ENCODE results near the gene KRTAP6-3. TPM values are rescaled to one million over a fixed set of nuclear protein-coding genes. Genes with fewer than 3 reads are reported as not detected.

The KRTAP6-3 gene, protein sequence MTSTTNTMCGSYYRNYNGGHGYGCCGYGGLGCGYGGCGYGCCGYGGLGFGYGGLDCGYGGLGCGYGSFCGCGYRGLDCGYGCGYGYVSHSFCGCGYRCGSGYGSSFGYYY
- polyA plus RNA-seq (2013, experiment 1 of 4): not detected
- not detected for polyA plus RNA-seq (2013, experiment 2 of 4)
- not detected for polyA plus RNA-seq (2013, experiment 3 of 4)
- polyA plus RNA-seq (2013, experiment 4 of 4): not detected

GRCh38 chr21:30592140-30592539 is at the start of gene KRTAP6-3:
KRTAP6-3 (plus strand) TSS chr21:30592440; CDS start chr21:30592446, 6 bp downstream.
- no peaks in the 10 kb centered on the region for H3K4me1 ChIP-seq (ENCODE audit: control insufficient read depth, insufficient read depth, low read length)
- no peaks in the 10 kb centered on the region for H3K9me3 ChIP-seq (ENCODE audit: control insufficient read depth, low read length)
- H3K27ac ChIP-seq (ENCODE audit: insufficient read depth, low read depth, low read length, poor library complexity, severe bottlenecking): no peak within 1 kb of the TSS
- WGBS, 2 experiments: 94 to 97% methylated on average over 4 of the region's 4 CpGs
- H3K36me3 ChIP-seq (ENCODE audit: control insufficient read depth, insufficient read depth, low read length): no peaks in the 10 kb centered on the region
- H3K27me3 ChIP-seq (ENCODE audit: control insufficient read depth, insufficient read depth, low read length, poor library complexity, severe bottlenecking): no peaks in the 10 kb centered on the region
- H3K4me3 ChIP-seq (ENCODE audit: insufficient read depth, low read depth, low read length): no peak within 1 kb of the TSS

GRCh38 chr21:30552782-30553181 is 39.5 kb upstream of the KRTAP6-3 start:
- Histone ChIP-seq H3K36me3 (ENCODE audit: control insufficient read depth, insufficient read depth, low read length) (no peaks in the 10 kb centered on the region), H3K27ac (ENCODE audit: insufficient read depth, low read depth, low read length, poor library complexity, severe bottlenecking) (no peak overlapping the region), H3K4me1 (ENCODE audit: control insufficient read depth, insufficient read depth, low read length) (no peaks in the 10 kb centered on the region), H3K9me3 (ENCODE audit: control insufficient read depth, low read length) (no peaks in the 10 kb centered on the region), H3K4me3 (ENCODE audit: insufficient read depth, low read depth, low read length) (no peak overlapping the region), H3K27me3 (ENCODE audit: control insufficient read depth, insufficient read depth, low read length, poor library complexity, severe bottlenecking) (no peaks in the 10 kb centered on the region)
- 90 to 92% methylated on average over 1 of the region's 1 CpG for whole genome bisulfite sequencing, 2 experiments

DNA sequence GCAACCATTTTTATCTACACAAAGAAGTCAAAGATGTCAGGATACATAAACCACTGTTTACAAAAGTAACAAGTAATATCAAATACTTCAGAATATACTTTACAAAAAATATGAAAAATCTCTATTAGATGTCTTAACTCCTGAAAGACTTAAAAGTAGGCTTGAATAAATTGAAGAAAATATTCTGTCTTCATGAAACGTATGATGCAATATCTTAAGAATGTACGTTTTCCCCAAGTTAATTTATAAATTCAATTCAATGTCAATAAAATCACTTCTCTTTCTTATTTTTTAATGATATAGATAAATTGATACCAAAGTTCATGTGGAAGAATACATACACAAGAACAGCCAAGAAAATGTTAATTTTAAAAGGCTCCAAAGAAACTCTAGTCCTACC is 37.1 kb upstream of the KRTAP6-3 start:
- no peaks in the 10 kb centered on the region for H3K9me3 ChIP-seq (ENCODE audit: control insufficient read depth, low read length)
- no peaks in the 10 kb centered on the region for H3K36me3 ChIP-seq (ENCODE audit: control insufficient read depth, insufficient read depth, low read length)
- WGBS, 2 experiments: no CpG with 5 or more reads among the region's 2 CpGs
- H3K27ac ChIP-seq (ENCODE audit: insufficient read depth, low read depth, low read length, poor library complexity, severe bottlenecking): no peak overlapping the region
- H3K4me1 ChIP-seq (ENCODE audit: control insufficient read depth, insufficient read depth, low read length): no peaks in the 10 kb centered on the region
- H3K27me3 ChIP-seq (ENCODE audit: control insufficient read depth, insufficient read depth, low read length, poor library complexity, severe bottlenecking): no peaks in the 10 kb centered on the region
- H3K4me3 ChIP-seq (ENCODE audit: insufficient read depth, low read depth, low read length): no peak overlapping the region

DNA sequence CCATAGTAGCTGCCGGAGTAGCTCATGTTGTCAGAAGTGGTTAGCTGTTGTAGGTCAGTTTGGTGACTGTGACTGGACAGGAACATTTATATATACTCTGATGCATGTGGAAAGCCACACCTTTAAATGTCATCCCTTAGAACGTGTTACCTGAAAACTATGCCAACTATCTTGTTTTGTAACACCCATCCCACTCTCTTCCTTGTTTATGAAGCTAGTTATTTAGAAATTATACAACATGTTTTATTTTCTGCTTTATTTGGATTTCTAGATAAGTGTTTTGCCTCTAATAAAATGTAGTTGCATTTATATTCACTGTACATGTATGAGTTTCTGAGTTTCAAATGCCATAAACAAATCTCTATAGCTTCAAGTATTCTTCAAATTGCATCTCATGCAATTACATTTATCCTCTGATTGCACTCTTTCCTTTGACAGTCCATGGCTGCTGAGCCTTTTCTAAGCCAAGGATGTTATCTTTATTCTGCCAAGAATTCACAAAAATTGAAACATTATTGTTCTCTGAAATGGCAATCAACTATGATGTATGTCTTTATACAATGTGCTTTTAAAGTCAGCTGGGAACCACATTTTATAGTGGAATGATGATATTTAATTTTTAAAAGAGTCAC is 30.9 kb upstream of the KRTAP6-3 start, which contains the start of gene KRTAP19-7:
Gene KRTAP19-7 (minus strand): TSS at position 51 of the 632 bp plus-strand sequence. CDS start 25 bp downstream, at position 26.
- Histone ChIP-seq H3K4me1 (ENCODE audit: control insufficient read depth, insufficient read depth, low read length) (no peaks in the 10 kb centered on the region), H3K4me3 (ENCODE audit: insufficient read depth, low read depth, low read length) (no peak within 1 kb of the TSS), H3K36me3 (ENCODE audit: control insufficient read depth, insufficient read depth, low read length) (no peaks in the 10 kb centered on the region), H3K9me3 (ENCODE audit: control insufficient read depth, low read length) (no peaks in the 10 kb centered on the region), H3K27ac (ENCODE audit: insufficient read depth, low read depth, low read length, poor library complexity, severe bottlenecking) (no peak within 1 kb of the TSS), H3K27me3 (ENCODE audit: control insufficient read depth, insufficient read depth, low read length, poor library complexity, severe bottlenecking) (no peaks in the 10 kb centered on the region)
- 67 to 82% methylated on average over 2 of the region's 2 CpGs for WGBS, 2 experiments

GRCh38 chr21:30561957-30562356 is 30.3 kb upstream of the KRTAP6-3 start:
- H3K27ac ChIP-seq (ENCODE audit: insufficient read depth, low read depth, low read length, poor library complexity, severe bottlenecking): no peak overlapping the region
- 94 to 100% methylated on average over 1 of the region's 2 CpGs for WGBS, 2 experiments
- no peaks in the 10 kb centered on the region for H3K4me1 ChIP-seq (ENCODE audit: control insufficient read depth, insufficient read depth, low read length)
- no peaks in the 10 kb centered on the region for H3K9me3 ChIP-seq (ENCODE audit: control insufficient read depth, low read length)
- H3K27me3 ChIP-seq (ENCODE audit: control insufficient read depth, insufficient read depth, low read length, poor library complexity, severe bottlenecking): no peaks in the 10 kb centered on the region
- no peak overlapping the region for H3K4me3 ChIP-seq (ENCODE audit: insufficient read depth, low read depth, low read length)
- H3K36me3 ChIP-seq (ENCODE audit: control insufficient read depth, insufficient read depth, low read length): no peaks in the 10 kb centered on the region

DNA sequence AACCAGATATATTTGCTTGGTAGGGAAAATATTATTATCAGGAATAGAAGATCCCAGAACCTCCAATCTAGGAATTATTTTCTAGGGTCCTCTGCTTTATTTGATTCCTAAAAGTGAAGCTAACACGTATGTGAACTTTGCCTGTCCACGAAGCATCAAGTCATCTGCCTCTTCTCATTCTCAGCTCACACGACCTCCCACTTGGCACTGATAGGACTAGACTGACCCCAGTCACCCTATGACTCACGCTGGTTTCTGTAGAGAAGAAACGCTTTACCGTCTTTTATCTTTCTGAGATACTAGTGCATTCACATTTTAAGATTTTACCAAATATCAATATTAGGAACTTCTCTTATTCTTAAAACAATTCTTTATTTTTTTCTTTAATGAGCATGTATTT is 29.2 kb upstream of the KRTAP6-3 start:
- Histone ChIP-seq H3K27me3 (ENCODE audit: control insufficient read depth, insufficient read depth, low read length, poor library complexity, severe bottlenecking) (no peaks in the 10 kb centered on the region), H3K9me3 (ENCODE audit: control insufficient read depth, low read length) (no peaks in the 10 kb centered on the region), H3K4me3 (ENCODE audit: insufficient read depth, low read depth, low read length) (no peak overlapping the region), H3K4me1 (ENCODE audit: control insufficient read depth, insufficient read depth, low read length) (no peaks in the 10 kb centered on the region), H3K36me3 (ENCODE audit: control insufficient read depth, insufficient read depth, low read length) (no peaks in the 10 kb centered on the region), H3K27ac (ENCODE audit: insufficient read depth, low read depth, low read length, poor library complexity, severe bottlenecking) (no peak overlapping the region)
- 80 to 86% methylated on average over 6 of the region's 6 CpGs for WGBS, 2 experiments

- no peaks in the 10 kb centered on the region for H3K36me3 ChIP-seq (ENCODE audit: control insufficient read depth, insufficient read depth, low read length)
- H3K9me3 ChIP-seq (ENCODE audit: control insufficient read depth, low read length): no peaks in the 10 kb centered on the region
- WGBS, 2 experiments: 97 to 100% methylated on average over 1 of the region's 2 CpGs
- H3K4me1 ChIP-seq (ENCODE audit: control insufficient read depth, insufficient read depth, low read length): no peaks in the 10 kb centered on the region
- H3K4me3 ChIP-seq (ENCODE audit: insufficient read depth, low read depth, low read length): no peak overlapping the region
- H3K27me3 ChIP-seq (ENCODE audit: control insufficient read depth, insufficient read depth, low read length, poor library complexity, severe bottlenecking): no peaks in the 10 kb centered on the region
- H3K27ac ChIP-seq (ENCODE audit: insufficient read depth, low read depth, low read length, poor library complexity, severe bottlenecking): no peak overlapping the region
These were observed 28.6 kb upstream of the KRTAP6-3 start for GRCh38 chr21:30563630-30564029.

- no peak overlapping the region for H3K4me3 ChIP-seq (ENCODE audit: insufficient read depth, low read depth, low read length)
- H3K27me3 ChIP-seq (ENCODE audit: control insufficient read depth, insufficient read depth, low read length, poor library complexity, severe bottlenecking): no peaks in the 10 kb centered on the region
- no peaks in the 10 kb centered on the region for H3K4me1 ChIP-seq (ENCODE audit: control insufficient read depth, insufficient read depth, low read length)
- H3K27ac ChIP-seq (ENCODE audit: insufficient read depth, low read depth, low read length, poor library complexity, severe bottlenecking): no peak overlapping the region
- H3K36me3 ChIP-seq (ENCODE audit: control insufficient read depth, insufficient read depth, low read length): no peaks in the 10 kb centered on the region
- H3K9me3 ChIP-seq (ENCODE audit: control insufficient read depth, low read length): no peaks in the 10 kb centered on the region
These were observed 24.6 kb upstream of the KRTAP6-3 start for GRCh38 chr21:30567617-30568016.

GRCh38 chr21:30577766-30578165 is 14.5 kb upstream of the KRTAP6-3 start:
- H3K36me3 ChIP-seq (ENCODE audit: control insufficient read depth, insufficient read depth, low read length): no peaks in the 10 kb centered on the region
- no peak overlapping the region for H3K4me3 ChIP-seq (ENCODE audit: insufficient read depth, low read depth, low read length)
- H3K9me3 ChIP-seq (ENCODE audit: control insufficient read depth, low read length): no peaks in the 10 kb centered on the region
- H3K27me3 ChIP-seq (ENCODE audit: control insufficient read depth, insufficient read depth, low read length, poor library complexity, severe bottlenecking): no peaks in the 10 kb centered on the region
- H3K27ac ChIP-seq (ENCODE audit: insufficient read depth, low read depth, low read length, poor library complexity, severe bottlenecking): no peak overlapping the region
- peaks cover 12% of the 10 kb centered on the region for H3K4me1 ChIP-seq (ENCODE audit: control insufficient read depth, insufficient read depth, low read length)

- Histone ChIP-seq H3K27ac (ENCODE audit: insufficient read depth, low read depth, low read length, poor library complexity, severe bottlenecking) (peak overlapping the region; percentile 47), H3K4me1 (ENCODE audit: control insufficient read depth, insufficient read depth, low read length) (peaks cover 12% of the 10 kb centered on the region), H3K27me3 (ENCODE audit: control insufficient read depth, insufficient read depth, low read length, poor library complexity, severe bottlenecking) (no peaks in the 10 kb centered on the region), H3K36me3 (ENCODE audit: control insufficient read depth, insufficient read depth, low read length) (no peaks in the 10 kb centered on the region), H3K4me3 (ENCODE audit: insufficient read depth, low read depth, low read length) (no peak overlapping the region), H3K9me3 (ENCODE audit: control insufficient read depth, low read length) (no peaks in the 10 kb centered on the region)
- 71 to 83% methylated on average over 1 of the region's 1 CpG for WGBS, 2 experiments
These were observed 12.9 kb upstream of the KRTAP6-3 start for GRCh38 chr21:30579346-30579745.

Measured in ectodermal cell (in vitro differentiated cells).